ENCODE measurements around the gene ATG13.

- TF ChIP-seq EZH2 (optimal IDR thresholded peaks at IDR 0.05; ENCODE audit: low read depth, low read length) (no peak), CTCF (IDR thresholded peaks at IDR 0.05; ENCODE audit: low read length) (no peak), EZH2phosphoT487 (IDR thresholded peaks at IDR 0.05; ENCODE audit: low read length) (no peak)
These were observed 59.8 kb downstream of the ATG13 start for GRCh38 chr11:46677169-46677568.

Measured in MM.1S (cell line).